A549 treated with AZD9567 at 1 μM for 4 hours (cell line): ENCODE results near the gene SCP2. TPM values are rescaled to one million over a fixed set of nuclear protein-coding genes. Genes with fewer than 3 reads are reported as not detected.

Source experiments
- total RNA-seq: library from RNA; stranded (reverse); fragments of 200-300 nt; extraction: Qiagen RNA extraction; gene quantifications from 5 replicates; pipeline ENCODE4 v1.2.3, GENCODE V29; 2022; ENCODE audit not compliant: insufficient read depth

Gene SCP2
- total RNA-seq, result 45.5 to 98.0 TPM (median 47.0 TPM) in 5 replicates

DNA sequence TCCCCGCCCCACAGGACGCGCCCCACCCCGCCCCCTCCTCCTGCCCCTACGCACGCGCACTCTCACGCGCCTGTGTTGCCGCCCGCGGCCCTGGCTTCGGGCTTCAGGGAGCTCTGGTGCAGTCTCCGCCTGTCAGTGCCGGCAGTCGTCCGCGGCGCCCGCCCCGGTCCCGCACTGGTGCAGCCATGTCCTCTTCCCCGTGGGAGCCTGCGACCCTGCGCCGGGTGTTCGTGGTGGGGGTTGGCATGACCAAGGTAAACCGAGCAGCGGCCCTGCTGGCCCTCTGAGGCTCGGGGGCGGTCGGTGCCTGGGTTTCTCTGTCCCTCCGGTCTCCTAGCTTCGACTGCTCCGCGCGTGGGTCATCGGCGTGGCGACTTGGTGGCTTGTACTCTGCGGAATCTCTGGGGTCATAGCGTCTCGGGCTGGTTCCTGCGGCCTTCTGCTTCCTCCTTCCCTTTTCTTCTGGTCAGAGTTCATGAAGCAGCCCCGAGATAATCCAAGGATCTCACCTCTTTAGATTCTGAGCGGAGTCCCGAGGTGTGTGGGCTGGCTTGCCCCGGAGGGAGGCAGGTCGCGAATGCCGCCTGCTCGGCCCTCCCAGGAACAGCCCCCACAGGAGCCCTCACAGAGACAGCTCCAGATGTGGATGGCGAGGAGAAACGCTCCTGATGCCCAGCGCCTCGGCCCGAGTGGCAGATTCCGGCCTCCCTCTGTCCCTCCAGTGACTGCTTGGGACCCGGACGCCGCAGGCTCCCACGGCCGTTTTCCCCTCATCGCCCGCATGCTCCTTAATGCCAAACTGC is at the start of gene SCP2:
Gene SCP2 (plus strand): TSS at position 65 of the 803 bp plus-strand sequence. CDS start 121 bp downstream, at position 186.

DNA sequence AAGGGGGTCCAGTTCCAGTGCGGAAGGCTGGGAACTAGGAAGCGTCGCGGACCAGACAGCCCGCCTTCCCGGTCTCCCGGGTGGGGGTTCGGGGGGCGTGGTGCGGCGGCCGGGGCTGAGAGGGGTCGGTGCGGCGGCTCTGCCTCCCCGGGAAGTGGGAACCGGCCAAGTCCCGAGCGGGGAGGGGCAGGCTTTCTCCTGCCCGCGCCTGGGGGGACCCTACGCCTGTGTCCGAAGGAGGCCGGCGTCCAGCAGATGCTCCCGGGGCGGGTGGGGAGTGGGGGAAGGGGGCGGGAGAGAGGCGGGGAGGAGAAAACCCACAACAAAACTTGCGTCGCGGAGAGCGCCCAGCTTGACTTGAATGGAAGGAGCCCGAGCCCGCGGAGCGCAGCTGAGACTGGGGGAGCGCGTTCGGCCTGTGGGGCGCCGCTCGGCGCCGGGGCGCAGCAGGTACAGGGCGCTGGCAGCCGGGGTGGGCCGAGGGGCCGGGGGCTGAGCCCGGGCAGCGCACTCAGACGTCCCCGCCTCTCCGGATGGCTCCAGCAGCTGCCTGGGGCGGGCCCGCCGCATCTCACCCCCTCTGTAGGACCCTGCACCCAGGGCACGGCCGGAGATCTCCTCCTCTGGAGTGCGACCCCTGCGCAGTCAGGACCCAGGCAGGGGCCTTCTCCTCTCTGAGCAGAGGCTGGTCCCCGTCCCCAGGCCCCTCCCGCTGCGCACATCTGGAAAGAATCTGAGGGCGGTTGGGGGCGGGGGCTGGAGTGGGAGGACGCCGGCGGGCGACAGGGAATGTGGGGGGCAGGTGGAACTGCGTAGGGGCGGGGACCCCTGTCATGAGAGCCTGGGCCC is 135.0 kb downstream of the SCP2 start, which contains the start of gene PODN:
Gene PODN (plus strand): TSS at position 355 of the 849 bp plus-strand sequence. CDS start 7,643 bp downstream, outside the sequence.

Other genes with a start within 250 kb of the SCP2 start
- 15.3 to 24.1 TPM (median 22.3 TPM) in 5 replicates for gene COA7, start 228.9 kb upstream of the SCP2 start, total RNA-seq
- gene ZYG11B, start 200.8 kb upstream of the SCP2 start, total RNA-seq, result 4.4 to 7.0 TPM (median 6.5 TPM) in 5 replicates
- 1.6 to 2.7 TPM (median 2.5 TPM) in 5 replicates for gene ZYG11A, start 84.5 kb upstream of the SCP2 start, total RNA-seq
- 10.4 to 14.0 TPM (median 10.7 TPM) in 5 replicates for gene ECHDC2, start 5.5 kb upstream of the SCP2 start, total RNA-seq
- gene PODN, start 134.9 kb downstream of the SCP2 start, total RNA-seq, result 0.05 TPM in 1 of 5 replicates, not detected in the others
- gene SLC1A7, start 215.4 kb downstream of the SCP2 start, total RNA-seq, result not detected in 5 replicates